ENCODE results near the gene BCL10.

- no peak for TF ChIP-seq CTCF (IDR thresholded peaks at IDR 0.05)
- no peak for TF ChIP-seq EP300 (IDR thresholded peaks at IDR 0.05)
Observed at GRCh38 chr1:85229574-85230097, 46.8 kb downstream of the BCL10 start.

All from esophagus muscularis mucosa (tissue), 3 donors.